CD14-positive monocyte (primary cell): ENCODE data around the gene AMD1. TPM values are rescaled to one million over a fixed set of nuclear protein-coding genes. Genes with fewer than 3 reads are reported as not detected.

ENCODE experiments used
- DNase-seq, 3 donors: peaks; one replicate each; pipeline ENCODE4 v3.0.0-alpha.2; 2011 to 2022
- H2AFZ ChIP-seq: 2 replicates; pipeline ENCODE4 v1.6.0; 2012; ENCODE audit warnings: mild to moderate bottlenecking, low read depth, low read length, inconsistent platforms; ENCODE audit not compliant: insufficient read depth, poor library complexity, severe bottlenecking
- H3K27ac ChIP-seq, 2 donors: 1 replicate in 1 of 2; 2 replicates in 1 of 2; pipeline ENCODE4 v1.5.1; 2012 to 2013; ENCODE audit warnings: low read length in 2 of 2, control low read depth in 1 of 2, inconsistent platforms in 1 of 2, low read depth in 1 of 2, mild to moderate bottlenecking in 1 of 2
- H3K27me3 ChIP-seq, 2 donors: one replicate each; pipeline versions ENCODE4 v1.6.0 to v1.6.1; 2011 to 2013; ENCODE audit warnings: low read length in 2 of 2; ENCODE audit not compliant: control insufficient read depth in 2 of 2, insufficient read depth in 2 of 2
- H3K36me3 ChIP-seq, 2 donors: replicated peaks in 1 of 2; 1 replicate in 1 of 2; 2 replicates in 1 of 2; pipeline versions ENCODE4 v1.5.1 to v1.6.1; 2012 to 2013; ENCODE audit warnings: low read length in 2 of 2, control low read depth in 1 of 2, inconsistent platforms in 1 of 2, mild to moderate bottlenecking in 1 of 2; ENCODE audit not compliant: insufficient read depth in 2 of 2, control insufficient read depth in 1 of 2
- H3K4me1 ChIP-seq, 2 donors: 1 replicate in 1 of 2; 2 replicates in 1 of 2; pipeline versions ENCODE4 v1.5.1 to v1.6.1; 2012 to 2013; ENCODE audit warnings: low read length in 2 of 2, control low read depth in 1 of 2, inconsistent platforms in 1 of 2, mild to moderate bottlenecking in 1 of 2, moderate library complexity in 1 of 2; ENCODE audit not compliant: insufficient read depth in 2 of 2, control insufficient read depth in 1 of 2
- H3K4me2 ChIP-seq: replicated peaks from 2 replicates; pipeline ENCODE3; 2012; ENCODE audit warnings: low read length, moderate library complexity, mild to moderate bottlenecking; ENCODE audit not compliant: poor library complexity, severe bottlenecking; ENCODE audit errors: extremely low read depth
- H3K4me3 ChIP-seq, 3 experiments: fragments of 200-600 bp in 1 of 3; sonication (generic) in 1 of 3; replicated peaks in 1 of 3; 1 replicate in 2 of 3; 2 replicates in 1 of 3; pipeline ENCODE4 v1.5.1; 2011 to 2013; ENCODE audit warnings: low read length in 3 of 3, mild to moderate bottlenecking in 3 of 3, control low read depth in 2 of 3, low read depth in 2 of 3, inconsistent platforms in 1 of 3, moderate library complexity in 1 of 3
- H3K79me2 ChIP-seq: 2 replicates; pipeline ENCODE4 v1.6.0; 2012; ENCODE audit warnings: mild to moderate bottlenecking, control low read depth, inconsistent platforms, low read length, moderate library complexity; ENCODE audit not compliant: insufficient read depth
- H3K9ac ChIP-seq: 2 replicates; pipeline ENCODE4 v1.6.0; 2017; ENCODE audit warnings: low read length, mild to moderate bottlenecking; ENCODE audit not compliant: insufficient read depth, poor library complexity, severe bottlenecking
- H3K9me3 ChIP-seq, 2 donors: replicated peaks in 1 of 2; 1 replicate in 1 of 2; 2 replicates in 1 of 2; pipeline versions ENCODE4 v1.5.1 to v1.6.1; 2012 to 2013; ENCODE audit warnings: low read length in 2 of 2, control low read depth in 1 of 2; ENCODE audit not compliant: control insufficient read depth in 1 of 2, insufficient read depth in 1 of 2
- H4K20me1 ChIP-seq: 2 replicates; pipeline ENCODE4 v1.6.0; 2012; ENCODE audit warnings: mild to moderate bottlenecking, low read length, control low read depth, moderate library complexity; ENCODE audit not compliant: insufficient read depth
- H3K27ac Mint-ChIP-seq, 7 donors: one replicate each; pipeline ENCODE4 v1.8.0; 2020; ENCODE audit warnings: mild to moderate bottlenecking in 7 of 7, mixed read lengths in 7 of 7, moderate library complexity in 6 of 7, inconsistent platforms in 2 of 7
- H3K27me3 Mint-ChIP-seq, 3 donors: one replicate each; pipeline ENCODE4 v1.8.0; 2021 to 2022; ENCODE audit warnings: low read depth in 3 of 3, mild to moderate bottlenecking in 3 of 3, mixed read lengths in 3 of 3, moderate library complexity in 3 of 3, inconsistent platforms in 1 of 3
- H3K36me3 Mint-ChIP-seq, 2 donors: one replicate each; pipeline ENCODE4 v1.8.0; 2020; ENCODE audit warnings: mixed read lengths in 2 of 2, inconsistent platforms in 1 of 2, mild to moderate bottlenecking in 1 of 2
- H3K4me1 Mint-ChIP-seq: one replicate; pipeline ENCODE4 v1.8.0; 2020; ENCODE audit warnings: mild to moderate bottlenecking, mixed read lengths
- H3K4me3 Mint-ChIP-seq, 2 donors: one replicate each; pipeline ENCODE4 v1.8.0; 2020; ENCODE audit warnings: mild to moderate bottlenecking in 2 of 2, mixed read lengths in 2 of 2, moderate library complexity in 1 of 2
- H3K9me3 Mint-ChIP-seq, 7 donors: one replicate each; pipeline ENCODE4 v1.8.0; 2020 to 2022; ENCODE audit warnings: mixed read lengths in 7 of 7, mild to moderate bottlenecking in 6 of 7, moderate library complexity in 6 of 7, inconsistent platforms in 2 of 7
- WGBS: methylation state at CpG from one replicate; pipeline ENCODE4 v1.1.5; 2013; ENCODE audit warnings: missing lambda C conversion rate; ENCODE audit not compliant: insufficient coverage; 5-methylcytosine and 5-hydroxymethylcytosine counted together
- intact Hi-C, 2 donors: fragments of 100-400 bp; cut with micrococcal nuclease; formaldehyde crosslinking; loops; one replicate each; pipeline versions ENCODE4 v1.15.0 to v1.15.1; 2023
- polyA plus RNA-seq, 3 donors: library from polyadenylated mRNA; depleted of rRNA in 1 of 3; unstranded in 2 of 3; stranded (reverse) in 1 of 3; fragments of 300-500 nt in 2 of 3; fragments of >200 nt in 1 of 3; fragmentation: Illumina TruSeq in 2 of 3; gene quantifications; 1 replicate in 2 of 3; 2 replicates in 1 of 3; pipeline ENCODE4 v1.2.3, GENCODE V29; 2012 to 2021
- TF ChIP-seq, protein P1 (sequence below): fragments of 200-600 bp; IDR thresholded peaks from one replicate; pipeline ENCODE4 v1.8.0; 2022; ENCODE audit warnings: antibody characterized with exemption, mild to moderate bottlenecking

Gene AMD1
- polyA plus RNA-seq, 3 donors: 35.0 to 60.5 (median 45.3) TPM

- peak overlapping the region; percentile 21 to 64 (median 32) for H3K4me3 ChIP-seq
- peaks cover 37 to 51% of the 10 kb centered on the region in 2 donors for H3K4me1 ChIP-seq
- peak; percentile 78 to 86 (median 85) for DNase-seq
- H4K20me1 ChIP-seq: no peaks in the 10 kb centered on the region
- intact Hi-C loops: no loop called here
- H3K36me3 ChIP-seq: no peaks in the 10 kb centered on the region
- peak overlapping the region; percentile 72 for H3K9ac ChIP-seq
- H3K27ac Mint-ChIP-seq: peak overlapping the region; percentile 92 to 98 (median 97)
- peak overlapping the region; percentile 72 to 95 for H3K27ac ChIP-seq
- H3K4me2 ChIP-seq: peak overlapping the region; percentile 61
- H3K27me3 ChIP-seq: no peaks in the 10 kb centered on the region
- peak overlapping the region; percentile 62 to 78 for H3K4me3 Mint-ChIP-seq
- TF ChIP-seq, protein P1, sequence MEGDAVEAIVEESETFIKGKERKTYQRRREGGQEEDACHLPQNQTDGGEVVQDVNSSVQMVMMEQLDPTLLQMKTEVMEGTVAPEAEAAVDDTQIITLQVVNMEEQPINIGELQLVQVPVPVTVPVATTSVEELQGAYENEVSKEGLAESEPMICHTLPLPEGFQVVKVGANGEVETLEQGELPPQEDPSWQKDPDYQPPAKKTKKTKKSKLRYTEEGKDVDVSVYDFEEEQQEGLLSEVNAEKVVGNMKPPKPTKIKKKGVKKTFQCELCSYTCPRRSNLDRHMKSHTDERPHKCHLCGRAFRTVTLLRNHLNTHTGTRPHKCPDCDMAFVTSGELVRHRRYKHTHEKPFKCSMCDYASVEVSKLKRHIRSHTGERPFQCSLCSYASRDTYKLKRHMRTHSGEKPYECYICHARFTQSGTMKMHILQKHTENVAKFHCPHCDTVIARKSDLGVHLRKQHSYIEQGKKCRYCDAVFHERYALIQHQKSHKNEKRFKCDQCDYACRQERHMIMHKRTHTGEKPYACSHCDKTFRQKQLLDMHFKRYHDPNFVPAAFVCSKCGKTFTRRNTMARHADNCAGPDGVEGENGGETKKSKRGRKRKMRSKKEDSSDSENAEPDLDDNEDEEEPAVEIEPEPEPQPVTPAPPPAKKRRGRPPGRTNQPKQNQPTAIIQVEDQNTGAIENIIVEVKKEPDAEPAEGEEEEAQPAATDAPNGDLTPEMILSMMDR: no peak
- no peaks in the 10 kb centered on the region for H3K36me3 Mint-ChIP-seq
- peaks cover 0 to 2% (median 0%) of the 10 kb centered on the region in 3 donors for H3K27me3 Mint-ChIP-seq
- WGBS: 17% methylated on average over 6 of the region's 9 CpGs
- H3K79me2 ChIP-seq: peaks cover 14% of the 10 kb centered on the region
- H3K4me1 Mint-ChIP-seq: peaks cover 59% of the 10 kb centered on the region
- H3K9me3 ChIP-seq: no peaks in the 10 kb centered on the region
- H3K9me3 Mint-ChIP-seq: peaks cover 0 to 2% (median 0%) of the 10 kb centered on the region in 7 donors
- H2AFZ ChIP-seq: peak overlapping the region; percentile 74
These were observed 48.1 kb upstream of the AMD1 start for GRCh38 chr6:110826236-110827129.

DNA sequence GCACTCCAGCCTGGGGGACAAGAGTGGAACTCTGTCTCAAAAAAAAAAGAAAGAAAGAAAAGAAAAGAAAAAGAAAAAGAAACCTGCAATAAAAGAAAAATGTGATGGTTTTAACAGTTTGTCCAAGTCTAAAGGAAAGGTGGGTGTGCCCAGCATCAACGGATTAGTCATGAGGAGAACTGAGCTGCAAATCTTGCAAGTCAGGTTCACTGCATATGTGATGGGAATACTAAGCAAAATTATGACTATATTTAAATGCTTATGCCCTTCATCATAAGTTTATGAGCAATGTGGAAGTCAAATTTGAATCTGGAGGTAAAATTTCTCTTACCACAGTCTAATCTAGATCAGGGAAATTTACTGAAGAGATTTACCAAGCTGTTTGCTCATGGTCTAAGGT, 46.2 kb upstream of the AMD1 start:
- peaks cover 13% of the 10 kb centered on the region for H3K79me2 ChIP-seq
- H3K4me3 ChIP-seq: no peak overlapping the region
- TF ChIP-seq, protein P1: no peak
- H3K4me3 Mint-ChIP-seq: no peak overlapping the region
- H3K4me1 ChIP-seq: peaks cover 28 to 40% of the 10 kb centered on the region in 2 donors
- no CpG with 5 or more reads among the region's 1 CpG for WGBS
- H3K4me2 ChIP-seq: no peak overlapping the region
- intact Hi-C loops: no loop called here
- peaks cover 0 to 3% (median 0%) of the 10 kb centered on the region in 3 donors for H3K27me3 Mint-ChIP-seq
- H3K27me3 ChIP-seq: no peaks in the 10 kb centered on the region
- H3K4me1 Mint-ChIP-seq: peaks cover 41% of the 10 kb centered on the region
- no peak overlapping the region for H3K9ac ChIP-seq
- no peaks in the 10 kb centered on the region for H3K36me3 ChIP-seq
- H3K9me3 Mint-ChIP-seq: peaks cover 0 to 2% (median 0%) of the 10 kb centered on the region in 7 donors
- no peaks in the 10 kb centered on the region for H4K20me1 ChIP-seq
- no peaks in the 10 kb centered on the region for H3K9me3 ChIP-seq
- H3K27ac Mint-ChIP-seq: peak overlapping the region in 6 of 7 donors; percentile 38 to 88 (median 66)
- no peak overlapping the region for H2AFZ ChIP-seq
- H3K36me3 Mint-ChIP-seq: peaks cover 3 to 6% of the 10 kb centered on the region in 2 donors
- no peak overlapping the region for H3K27ac ChIP-seq
- DNase-seq: peak; percentile 49 to 52 (median 51)
